IPS-18a (cell line): ENCODE data around the gene SIGLEC14.
"Not testable (repeated sequence)": the region's sequence is repeated elsewhere in the genome, so short reads cannot be mapped to it uniquely, and the experiment has no call there.

Experiments used
- H3K27ac ChIP-seq: one replicate; pipeline ENCODE4 v1.5.1; 2013; ENCODE audit warnings: low read length
- H3K27me3 ChIP-seq: one replicate; pipeline ENCODE4 v1.6.1; 2013; ENCODE audit warnings: mild to moderate bottlenecking, low read length; ENCODE audit not compliant: control insufficient read depth, insufficient read depth
- H3K36me3 ChIP-seq: one replicate; pipeline ENCODE4 v1.6.1; 2013; ENCODE audit warnings: low read depth, low read length; ENCODE audit not compliant: control insufficient read depth
- H3K4me1 ChIP-seq: one replicate; pipeline ENCODE4 v1.6.1; 2013; ENCODE audit warnings: low read depth, low read length; ENCODE audit not compliant: control insufficient read depth
- H3K4me3 ChIP-seq: one replicate; pipeline ENCODE4 v1.5.1; 2013; ENCODE audit warnings: low read length
- H3K9ac ChIP-seq: one replicate; pipeline ENCODE4 v1.6.1; 2013; ENCODE audit warnings: mild to moderate bottlenecking, low read length, moderate library complexity
- H3K9me3 ChIP-seq: one replicate; pipeline ENCODE4 v1.6.1; 2013; ENCODE audit warnings: low read depth, low read length; ENCODE audit not compliant: control insufficient read depth

Gene SIGLEC14

GRCh38 chr19:51639916-51640315 lies 6.7 kb downstream of the SIGLEC14 start:
- Histone ChIP-seq H3K9me3 (peaks cover 13% of the 10 kb centered on the region), H3K27ac (no peak overlapping the region), H3K4me1 (no peaks in the 10 kb centered on the region), H3K4me3 (no peak overlapping the region), H3K27me3 (no peaks in the 10 kb centered on the region), H3K36me3 (no peaks in the 10 kb centered on the region), H3K9ac (no peak overlapping the region)

- no peaks in the 10 kb centered on the region for H3K4me1 ChIP-seq
- peaks cover 13% of the 10 kb centered on the region for H3K9me3 ChIP-seq
- H3K9ac ChIP-seq, result no peak overlapping the region
- H3K27me3 ChIP-seq, result no peaks in the 10 kb centered on the region
- no peak overlapping the region for H3K4me3 ChIP-seq
- no peaks in the 10 kb centered on the region for H3K36me3 ChIP-seq
- H3K27ac ChIP-seq, result no peak overlapping the region
Measured at GRCh38 chr19:51637362-51637978, 9.2 kb downstream of the SIGLEC14 start.

- Histone ChIP-seq H3K27me3 (no peaks in the 10 kb centered on the region), H3K27ac (no peak overlapping the region), H3K36me3 (no peaks in the 10 kb centered on the region), H3K4me1 (no peaks in the 10 kb centered on the region), H3K4me3 (no peak overlapping the region), H3K9me3 (peaks cover 11% of the 10 kb centered on the region), H3K9ac (no peak overlapping the region)
Measured at GRCh38 chr19:51632126-51632525, 14.5 kb downstream of the SIGLEC14 start.

- H3K4me1 ChIP-seq, H3K9me3 ChIP-seq, H3K9ac ChIP-seq, H3K4me3 ChIP-seq, H3K27ac ChIP-seq, H3K27me3 ChIP-seq, H3K36me3 ChIP-seq: not testable (repeated sequence)
Measured at GRCh38 chr19:51630315-51630714, 16.3 kb downstream of the SIGLEC14 start, which contains the start of gene SIGLEC5. Gene SIGLEC5 (minus strand): TSS chr19:51630401. CDS start chr19:51630335, 66 bp downstream.

GRCh38 chr19:51628153-51628939 lies 18.3 kb downstream of the SIGLEC14 start:
- no peak overlapping the region for H3K4me3 ChIP-seq
- no peaks in the 10 kb centered on the region for H3K36me3 ChIP-seq
- no peak overlapping the region for H3K9ac ChIP-seq
- no peaks in the 10 kb centered on the region for H3K4me1 ChIP-seq
- no peak overlapping the region for H3K27ac ChIP-seq
- H3K27me3 ChIP-seq, result no peaks in the 10 kb centered on the region
- no peaks in the 10 kb centered on the region for H3K9me3 ChIP-seq

GRCh38 chr19:51627491-51628138 lies 19.0 kb downstream of the SIGLEC14 start:
- Histone ChIP-seq H3K9ac (no peak overlapping the region), H3K9me3 (no peaks in the 10 kb centered on the region), H3K36me3 (no peaks in the 10 kb centered on the region), H3K27me3 (no peaks in the 10 kb centered on the region), H3K27ac (no peak overlapping the region), H3K4me3 (no peak overlapping the region), H3K4me1 (no peaks in the 10 kb centered on the region)

GRCh38 chr19:51626675-51627074 lies 19.9 kb downstream of the SIGLEC14 start:
- no peak overlapping the region for H3K27ac ChIP-seq
- H3K4me3 ChIP-seq, result no peak overlapping the region
- no peaks in the 10 kb centered on the region for H3K4me1 ChIP-seq
- H3K9me3 ChIP-seq, result no peaks in the 10 kb centered on the region
- H3K27me3 ChIP-seq, result no peaks in the 10 kb centered on the region
- H3K9ac ChIP-seq, result no peak overlapping the region
- H3K36me3 ChIP-seq, result no peaks in the 10 kb centered on the region

GRCh38 chr19:51621178-51621577 lies 25.4 kb downstream of the SIGLEC14 start:
- no peaks in the 10 kb centered on the region for H3K27me3 ChIP-seq
- no peak overlapping the region for H3K27ac ChIP-seq
- peaks cover 10% of the 10 kb centered on the region for H3K9me3 ChIP-seq
- H3K9ac ChIP-seq, result no peak overlapping the region
- no peak overlapping the region for H3K4me3 ChIP-seq
- no peaks in the 10 kb centered on the region for H3K36me3 ChIP-seq
- H3K4me1 ChIP-seq, result no peaks in the 10 kb centered on the region

GRCh38 chr19:51615991-51616390 lies 30.6 kb downstream of the SIGLEC14 start:
- Histone ChIP-seq H3K36me3 (no peaks in the 10 kb centered on the region), H3K4me3 (no peak overlapping the region), H3K27ac (no peak overlapping the region), H3K27me3 (no peaks in the 10 kb centered on the region), H3K4me1 (no peaks in the 10 kb centered on the region), H3K9me3 (peaks cover 10% of the 10 kb centered on the region), H3K9ac (no peak overlapping the region)

GRCh38 chr19:51614789-51615188 lies 31.8 kb downstream of the SIGLEC14 start:
- Histone ChIP-seq H3K9me3 (peaks cover 4% of the 10 kb centered on the region), H3K4me3 (no peak overlapping the region), H3K36me3 (no peaks in the 10 kb centered on the region), H3K4me1 (no peaks in the 10 kb centered on the region), H3K27me3 (no peaks in the 10 kb centered on the region), H3K9ac (no peak overlapping the region), H3K27ac (no peak overlapping the region)

GRCh38 chr19:51610576-51610975 lies 36.0 kb downstream of the SIGLEC14 start:
- H3K27me3 ChIP-seq, result no peaks in the 10 kb centered on the region
- no peaks in the 10 kb centered on the region for H3K36me3 ChIP-seq
- no peaks in the 10 kb centered on the region for H3K9me3 ChIP-seq
- H3K27ac ChIP-seq, result no peak overlapping the region
- no peak overlapping the region for H3K4me3 ChIP-seq
- no peaks in the 10 kb centered on the region for H3K4me1 ChIP-seq
- H3K9ac ChIP-seq, result no peak overlapping the region
